Tibial nerve (tissue), 4 donors: ENCODE measurements around the gene ENG. TPM values are rescaled to one million over a fixed set of nuclear protein-coding genes. Genes with fewer than 3 reads are reported as not detected.

Source experiments
- DNase-seq, 2 donors: peaks; one replicate each; pipeline ENCODE4 v3.0.0-alpha.2; 2019; ENCODE audit warnings: low spot score in 2 of 2
- H3K27ac ChIP-seq, 4 donors: fragments of 200-600 bp; sonication (generic) in 3 of 4; one replicate each; pipeline ENCODE4 v1.5.1; 2017 to 2019; ENCODE audit warnings: mild to moderate bottlenecking in 1 of 4
- H3K27me3 ChIP-seq, 2 donors: fragments of 200-600 bp; sonication (generic) in 1 of 2; one replicate each; pipeline versions ENCODE4 v1.5.1 to v1.6.0; 2017 to 2019
- H3K36me3 ChIP-seq, 3 donors: fragments of 200-600 bp; sonication (generic); one replicate each; pipeline ENCODE4 v1.5.1; 2018 to 2019
- H3K4me1 ChIP-seq, 4 donors: fragments of 200-600 bp; sonication (generic) in 3 of 4; one replicate each; pipeline ENCODE4 v1.5.1; 2017 to 2019
- H3K4me3 ChIP-seq, 4 donors: fragments of 200-600 bp; sonication (generic) in 3 of 4; one replicate each; pipeline ENCODE4 v1.5.1; 2017 to 2019; ENCODE audit warnings: mild to moderate bottlenecking in 1 of 4, moderate library complexity in 1 of 4
- H3K9me3 ChIP-seq, 4 donors: fragments of 200-600 bp; sonication (generic) in 3 of 4; one replicate each; pipeline ENCODE4 v1.5.1; 2017 to 2019
- EP300 ChIP-seq, 2 donors: sonication (generic); formaldehyde crosslinking; IDR thresholded peaks; one replicate each; pipeline ENCODE4 v1.6.1; 2017; ENCODE audit warnings: antibody characterized with exemption in 2 of 2, mild to moderate bottlenecking in 1 of 2
- POLR2A ChIP-seq, 2 donors: fragments of 450-650 bp; IDR thresholded peaks; one replicate each; pipeline ENCODE4 v1.6.1; 2017; ENCODE audit warnings: antibody characterized with exemption in 2 of 2, mild to moderate bottlenecking in 2 of 2, moderate library complexity in 2 of 2
- WGBS, 2 donors: methylation state at CpG; one replicate each; pipeline ENCODE4 v1.1.5; 2018; 5-methylcytosine and 5-hydroxymethylcytosine counted together
- total RNA-seq, 4 donors: library from RNA; depleted of rRNA; stranded (reverse); fragments of >200 nt; gene quantifications; one replicate each; pipeline ENCODE4 v1.1.0, GENCODE V29; 2016
- TF ChIP-seq, protein P1 (sequence below), 5 experiments: fragments of 200-600 bp in 3 of 5; fragments of 450-650 bp in 2 of 5; sonication (generic) in 3 of 5; IDR thresholded peaks; one replicate each; pipeline ENCODE4 v1.5.1; 2016 to 2019; ENCODE audit warnings: antibody characterized with exemption in 5 of 5, mild to moderate bottlenecking in 3 of 5, moderate library complexity in 2 of 5

ENG gene
- total RNA-seq, 4 donors from 2014 or later = 24.9 to 137 (median 85.6) TPM

DNA sequence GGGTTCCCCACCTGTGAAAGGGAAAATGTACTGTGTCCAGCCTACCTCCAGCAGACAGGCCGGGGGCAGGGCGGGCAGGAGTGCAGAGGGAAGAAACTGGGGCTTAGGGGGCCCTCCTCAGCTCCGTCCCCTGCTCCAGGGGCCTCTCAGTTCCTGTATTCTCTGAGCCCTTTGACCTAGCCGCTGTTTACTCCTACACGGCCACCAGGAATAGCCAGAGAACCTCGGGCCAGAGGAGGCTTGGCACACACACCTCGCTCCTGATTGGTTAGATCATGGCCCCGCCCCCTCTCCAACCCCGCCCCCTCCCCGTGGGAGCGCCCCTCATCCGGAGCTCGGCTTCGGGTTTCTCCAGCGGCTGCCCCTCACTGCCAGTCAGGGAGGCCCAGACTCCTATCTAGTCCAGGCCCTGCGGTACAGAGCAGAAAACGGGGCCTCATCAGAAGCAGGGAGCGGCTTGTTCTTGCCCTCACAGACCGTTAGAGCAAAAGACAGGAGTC is 42.8 kb upstream of the ENG start:
- no peaks in the 10 kb centered on the region for H3K27me3 ChIP-seq
- H3K4me3 ChIP-seq = peak overlapping the region; percentile 76 to 97 (median 86)
- peaks cover 0 to 13% (median 0%) of the 10 kb centered on the region in 4 donors for H3K9me3 ChIP-seq
- H3K4me1 ChIP-seq = peaks cover 0 to 58% (median 30%) of the 10 kb centered on the region in 4 donors
- H3K27ac ChIP-seq = peak overlapping the region; percentile 84 to 97 (median 90)
- peak; percentile 84 to 90 for DNase-seq
- 4 to 8% methylated on average over 10 to 19 of the region's 19 CpGs for whole genome bisulfite sequencing, 2 donors
- H3K36me3 ChIP-seq = peaks cover 3 to 41% (median 26%) of the 10 kb centered on the region in 3 donors
- TF ChIP-seq POLR2A (IDR thresholded peaks at IDR 0.05) = peak in 1 of 2 donors; percentile 47
- TF ChIP-seq, protein P1, sequence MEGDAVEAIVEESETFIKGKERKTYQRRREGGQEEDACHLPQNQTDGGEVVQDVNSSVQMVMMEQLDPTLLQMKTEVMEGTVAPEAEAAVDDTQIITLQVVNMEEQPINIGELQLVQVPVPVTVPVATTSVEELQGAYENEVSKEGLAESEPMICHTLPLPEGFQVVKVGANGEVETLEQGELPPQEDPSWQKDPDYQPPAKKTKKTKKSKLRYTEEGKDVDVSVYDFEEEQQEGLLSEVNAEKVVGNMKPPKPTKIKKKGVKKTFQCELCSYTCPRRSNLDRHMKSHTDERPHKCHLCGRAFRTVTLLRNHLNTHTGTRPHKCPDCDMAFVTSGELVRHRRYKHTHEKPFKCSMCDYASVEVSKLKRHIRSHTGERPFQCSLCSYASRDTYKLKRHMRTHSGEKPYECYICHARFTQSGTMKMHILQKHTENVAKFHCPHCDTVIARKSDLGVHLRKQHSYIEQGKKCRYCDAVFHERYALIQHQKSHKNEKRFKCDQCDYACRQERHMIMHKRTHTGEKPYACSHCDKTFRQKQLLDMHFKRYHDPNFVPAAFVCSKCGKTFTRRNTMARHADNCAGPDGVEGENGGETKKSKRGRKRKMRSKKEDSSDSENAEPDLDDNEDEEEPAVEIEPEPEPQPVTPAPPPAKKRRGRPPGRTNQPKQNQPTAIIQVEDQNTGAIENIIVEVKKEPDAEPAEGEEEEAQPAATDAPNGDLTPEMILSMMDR (IDR thresholded peaks at IDR 0.05) = no peak
- TF ChIP-seq EP300 (IDR thresholded peaks at IDR 0.05) = peak in 1 of 2 donors; percentile 85

DNA sequence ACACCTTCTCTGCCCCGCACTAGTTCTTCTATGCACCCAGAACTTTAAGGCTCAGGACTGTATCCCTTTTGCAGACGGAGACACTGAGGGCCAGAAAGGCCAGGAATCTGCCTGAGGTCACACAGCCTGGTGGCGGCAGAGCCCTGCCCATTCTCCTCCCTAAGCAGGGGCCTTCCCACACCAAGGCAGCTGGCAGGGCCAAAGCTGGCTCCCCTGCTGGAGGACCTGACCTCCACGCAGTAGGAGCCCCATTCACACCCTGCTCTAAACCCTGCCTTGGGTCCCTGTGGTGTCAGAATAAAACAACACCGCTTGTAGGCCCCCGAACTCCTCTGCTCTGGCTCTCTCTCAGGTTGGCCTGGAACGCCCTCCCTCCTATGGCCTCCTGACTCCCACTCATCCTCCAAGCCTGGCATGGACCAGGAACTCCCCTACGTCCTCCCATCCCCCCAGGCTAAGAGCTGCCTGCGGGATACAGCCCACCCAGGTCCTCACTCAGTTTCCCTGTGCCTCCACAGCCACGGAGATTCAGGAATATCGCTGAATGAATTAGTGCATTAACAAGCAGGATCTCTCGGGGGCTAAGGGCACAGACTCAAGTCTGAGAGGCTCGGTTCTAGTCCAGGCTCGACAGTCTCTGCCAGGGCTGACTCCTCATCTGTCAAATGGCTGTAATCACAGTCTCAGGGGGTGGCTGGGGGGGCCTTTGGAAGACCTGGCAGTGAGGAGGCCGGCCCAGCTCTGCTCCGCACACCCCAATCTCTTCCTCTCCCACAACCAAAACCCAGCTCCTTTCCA is 42.1 kb upstream of the ENG start:
- Histone ChIP-seq H3K27ac (peak overlapping the region; percentile 84 to 97 (median 90)), H3K4me1 (peaks cover 0 to 51% (median 28%) of the 10 kb centered on the region in 4 donors), H3K36me3 (peaks cover 3 to 48% (median 26%) of the 10 kb centered on the region in 3 donors), H3K27me3 (no peaks in the 10 kb centered on the region), H3K4me3 (peak overlapping the region; percentile 76 to 97 (median 86)), H3K9me3 (peaks cover 0 to 13% (median 0%) of the 10 kb centered on the region in 4 donors)
- 48 to 57% methylated on average over 13 to 15 of the region's 16 CpGs for WGBS, 2 donors
- TF ChIP-seq EP300 (IDR thresholded peaks at IDR 0.05) (no peak), POLR2A (IDR thresholded peaks at IDR 0.05) (no peak)
- TF ChIP-seq, protein P1 (IDR thresholded peaks at IDR 0.05) = no peak
- no peak for DNase-seq

DNA sequence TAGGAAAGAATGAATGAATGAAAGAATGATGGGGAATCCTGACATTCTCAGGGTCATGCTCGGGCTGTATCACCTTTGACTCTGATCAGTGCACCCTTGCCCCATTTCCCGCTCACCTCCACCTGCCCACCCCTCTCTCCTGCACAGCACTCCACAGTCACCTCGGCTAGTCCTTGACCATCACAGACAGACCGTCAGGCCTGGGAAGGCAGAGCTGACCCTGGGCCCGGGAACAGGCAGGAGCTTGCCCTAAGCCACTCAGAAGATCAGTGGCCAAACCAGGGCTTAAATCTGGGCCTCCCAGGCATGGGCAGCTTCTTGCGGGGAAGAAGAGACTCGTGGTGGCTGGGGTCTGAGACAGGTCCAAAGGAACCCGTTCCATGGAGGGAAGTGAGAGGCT is 41.4 kb upstream of the ENG start:
- H3K27ac ChIP-seq = peak overlapping the region; percentile 84 to 97 (median 90)
- TF ChIP-seq EP300 (IDR thresholded peaks at IDR 0.05) (no peak), POLR2A (IDR thresholded peaks at IDR 0.05) (no peak)
- TF ChIP-seq, protein P1 (IDR thresholded peaks at IDR 0.05) = no peak
- H3K9me3 ChIP-seq = peaks cover 0 to 13% (median 0%) of the 10 kb centered on the region in 4 donors
- no peak for DNase-seq
- H3K27me3 ChIP-seq = no peaks in the 10 kb centered on the region
- 94 to 100% methylated on average over 8 of the region's 8 CpGs for WGBS, 2 donors
- peaks cover 3 to 55% (median 27%) of the 10 kb centered on the region in 3 donors for H3K36me3 ChIP-seq
- no peak overlapping the region for H3K4me3 ChIP-seq
- peaks cover 0 to 43% (median 26%) of the 10 kb centered on the region in 4 donors for H3K4me1 ChIP-seq

DNA sequence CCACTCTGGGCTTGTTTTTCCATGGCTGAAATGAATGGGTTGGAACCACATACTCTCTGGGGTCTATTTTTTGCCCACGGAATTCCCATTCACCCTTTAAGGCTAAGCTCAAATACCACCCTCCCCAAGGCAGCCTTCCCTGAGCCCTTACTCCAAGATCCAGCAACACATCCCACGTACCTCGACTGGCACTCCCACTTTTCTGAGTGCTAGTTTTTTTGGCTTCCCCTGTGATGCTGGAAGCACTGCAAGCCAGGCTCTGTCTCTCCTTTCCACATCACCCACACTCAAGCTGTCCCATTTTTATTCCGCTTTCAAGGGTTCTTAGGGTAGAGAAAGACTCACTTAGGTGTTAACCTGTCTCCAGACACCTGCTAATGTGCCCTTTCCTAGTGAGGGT is 38.9 kb upstream of the ENG start:
- TF ChIP-seq POLR2A (IDR thresholded peaks at IDR 0.05) (no peak), EP300 (IDR thresholded peaks at IDR 0.05) (no peak)
- TF ChIP-seq, protein P1 (IDR thresholded peaks at IDR 0.05) = no peak
- peaks cover 0 to 13% (median 0%) of the 10 kb centered on the region in 4 donors for H3K9me3 ChIP-seq
- no peak for DNase-seq
- no peak overlapping the region for H3K27ac ChIP-seq
- H3K36me3 ChIP-seq = peaks cover 5 to 80% (median 35%) of the 10 kb centered on the region in 3 donors
- no peaks in the 10 kb centered on the region for H3K27me3 ChIP-seq
- WGBS, 2 donors = 95 to 96% methylated on average over 4 of the region's 4 CpGs
- no peak overlapping the region for H3K4me3 ChIP-seq
- H3K4me1 ChIP-seq = peaks cover 0 to 31% (median 20%) of the 10 kb centered on the region in 4 donors

DNA sequence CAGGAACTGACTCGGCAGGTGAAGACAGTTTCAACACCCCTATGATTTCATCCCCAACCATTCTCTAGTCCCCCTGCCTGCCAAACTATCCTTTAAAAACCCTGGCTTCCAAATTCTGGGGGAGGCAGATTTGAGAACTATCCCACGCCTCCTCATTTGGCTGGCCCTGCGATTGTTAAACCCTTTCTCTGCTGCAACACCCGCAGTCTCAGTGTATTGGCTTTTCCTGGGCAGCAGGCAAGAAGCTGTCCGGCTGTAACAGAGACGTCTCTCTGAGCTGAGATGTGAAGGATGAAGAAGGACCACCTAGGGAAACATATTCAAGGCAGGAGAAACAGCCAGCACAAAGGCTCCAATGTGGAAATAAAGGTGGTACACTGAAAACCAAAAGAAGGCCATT is 38.4 kb upstream of the ENG start:
- peaks cover 5 to 85% (median 35%) of the 10 kb centered on the region in 3 donors for H3K36me3 ChIP-seq
- no peak for DNase-seq
- TF ChIP-seq POLR2A (IDR thresholded peaks at IDR 0.05) (no peak), EP300 (IDR thresholded peaks at IDR 0.05) (no peak)
- TF ChIP-seq, protein P1 (IDR thresholded peaks at IDR 0.05) = no peak
- H3K27me3 ChIP-seq = no peaks in the 10 kb centered on the region
- H3K4me3 ChIP-seq = no peak overlapping the region
- 93 to 96% methylated on average over 6 of the region's 6 CpGs for WGBS, 2 donors
- H3K4me1 ChIP-seq = peaks cover 0 to 29% (median 16%) of the 10 kb centered on the region in 4 donors
- peaks cover 0 to 13% (median 0%) of the 10 kb centered on the region in 4 donors for H3K9me3 ChIP-seq
- H3K27ac ChIP-seq = no peak overlapping the region
